Measurements from ENCODE around the gene COL4A2.

COL4A2 gene

GRCh38 chr13:110541526-110541920 is 234.4 kb downstream of the COL4A2 start:
- FAIRE-seq (no peak), DNase-seq (ENCODE audit: insufficient read length, low spot score) (no peak)

DNA sequence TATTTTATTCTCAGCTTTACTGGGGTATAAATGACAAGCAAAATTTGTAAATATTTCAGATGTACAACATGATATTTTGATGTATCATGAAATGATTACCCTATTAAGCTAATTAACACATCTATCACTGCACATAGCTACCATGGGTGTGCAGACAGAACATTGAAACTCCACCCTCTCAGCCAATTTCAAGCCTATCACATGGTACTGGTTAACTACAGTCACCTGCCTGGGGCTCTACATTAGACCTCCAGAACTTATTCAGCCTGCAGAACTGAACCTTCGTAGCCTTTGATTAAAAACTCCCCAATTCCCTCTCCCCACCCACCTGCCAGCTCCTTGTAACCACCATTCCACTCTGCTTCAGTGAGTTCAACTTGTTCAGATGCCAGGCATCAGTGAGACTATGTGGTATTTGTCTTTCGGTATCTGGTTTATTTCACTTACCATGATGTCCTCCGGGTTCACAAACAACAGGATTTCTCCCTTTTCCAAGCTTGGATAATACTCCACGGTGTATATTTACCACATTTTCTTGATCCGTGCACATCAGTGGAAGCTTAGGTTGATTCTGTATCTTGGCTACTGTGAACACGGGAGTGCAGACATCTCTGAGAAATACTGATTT is 235.2 kb downstream of the COL4A2 start:
- FAIRE-seq (no peak), DNase-seq (ENCODE audit: insufficient read length, low spot score) (no peak)

DNA sequence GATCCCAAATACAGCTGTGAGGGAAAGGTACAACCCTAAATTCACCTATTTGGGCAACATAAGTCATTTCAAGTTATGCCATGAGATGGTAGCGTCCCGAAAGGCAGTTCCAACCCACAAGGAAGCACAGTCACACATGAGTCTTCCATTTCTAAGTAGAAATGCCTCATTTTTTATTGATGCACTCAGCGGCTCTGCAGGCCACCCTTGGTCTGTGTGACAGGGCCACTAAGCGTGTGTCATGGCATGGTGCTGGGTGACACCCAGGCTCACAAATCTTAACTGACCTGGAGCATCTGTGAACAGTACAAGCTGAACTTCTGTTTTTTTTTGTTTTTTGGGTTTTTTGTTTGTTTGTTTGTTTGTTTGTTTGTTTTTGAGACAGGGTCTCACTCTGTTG is 239.3 kb downstream of the COL4A2 start:
- FAIRE-seq: no peak
- DNase-seq (ENCODE audit: insufficient read length, low spot score): no peak

DNA sequence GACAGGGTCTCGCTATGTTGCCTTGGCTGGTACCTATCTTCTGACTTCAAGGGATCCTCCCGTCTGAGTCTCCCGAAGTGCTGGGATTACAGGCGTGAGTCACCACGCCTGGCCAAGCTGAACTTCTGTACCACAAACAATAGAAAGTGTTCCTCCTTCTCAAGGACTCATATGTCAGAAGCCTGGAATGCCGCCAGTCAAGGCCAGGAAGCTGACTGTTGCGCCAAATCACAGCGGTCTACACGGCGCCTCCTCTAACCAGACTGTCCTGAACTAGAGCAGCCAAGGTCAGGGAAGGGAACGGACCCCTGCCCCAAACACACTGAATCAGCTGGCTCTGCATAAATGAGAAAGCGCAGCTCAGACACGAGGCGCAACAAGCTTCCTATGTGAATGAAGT is 239.8 kb downstream of the COL4A2 start:
- DNase-seq (ENCODE audit: insufficient read length, low spot score) (peak; percentile 84), FAIRE-seq (no peak)

GRCh38 chr13:110548891-110549794 is 242.1 kb downstream of the COL4A2 start:
- no peak for FAIRE-seq
- no peak for DNase-seq (ENCODE audit: insufficient read length, low spot score)

DNA sequence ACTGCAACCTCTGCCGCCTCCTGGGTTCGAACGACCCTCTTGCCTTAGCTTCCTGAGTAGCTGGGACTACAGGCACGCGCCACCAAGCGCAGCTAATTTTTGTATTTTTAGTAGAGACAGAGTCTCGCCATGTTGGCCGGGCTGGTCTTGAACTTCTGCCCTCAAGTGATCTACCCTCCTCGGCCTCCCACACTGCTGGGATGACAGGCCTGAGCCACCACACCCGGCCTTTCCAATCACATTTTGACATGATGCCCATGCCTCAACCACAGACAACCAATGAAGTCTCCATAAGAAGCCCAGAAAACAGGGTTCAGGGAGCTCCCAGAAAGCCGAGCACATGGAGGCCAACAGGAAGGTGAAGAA is 242.7 kb downstream of the COL4A2 start:
- no peak for DNase-seq (ENCODE audit: insufficient read length, low spot score)
- no peak for FAIRE-seq

DNA sequence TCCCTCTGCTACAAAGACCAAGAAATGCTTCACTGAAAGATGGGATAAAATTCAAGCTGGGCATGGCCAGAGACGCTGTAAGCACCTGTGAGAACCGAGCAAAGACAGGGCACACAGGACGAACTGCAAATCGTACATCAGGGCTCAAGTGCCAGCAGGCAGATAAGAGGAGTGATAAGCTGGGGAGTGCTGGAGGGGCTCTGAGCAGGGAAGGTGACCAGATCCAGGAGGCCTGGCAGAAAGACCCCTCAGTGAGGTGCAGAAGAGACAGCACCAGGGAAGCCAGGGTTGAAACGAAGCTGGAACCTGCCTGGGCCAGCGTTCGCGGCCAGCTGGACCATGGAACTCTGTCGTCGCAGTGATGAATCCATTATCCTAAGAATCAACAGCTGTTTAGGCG is 244.2 kb downstream of the COL4A2 start:
- no peak for FAIRE-seq
- DNase-seq (ENCODE audit: insufficient read length, low spot score): no peak

DNA sequence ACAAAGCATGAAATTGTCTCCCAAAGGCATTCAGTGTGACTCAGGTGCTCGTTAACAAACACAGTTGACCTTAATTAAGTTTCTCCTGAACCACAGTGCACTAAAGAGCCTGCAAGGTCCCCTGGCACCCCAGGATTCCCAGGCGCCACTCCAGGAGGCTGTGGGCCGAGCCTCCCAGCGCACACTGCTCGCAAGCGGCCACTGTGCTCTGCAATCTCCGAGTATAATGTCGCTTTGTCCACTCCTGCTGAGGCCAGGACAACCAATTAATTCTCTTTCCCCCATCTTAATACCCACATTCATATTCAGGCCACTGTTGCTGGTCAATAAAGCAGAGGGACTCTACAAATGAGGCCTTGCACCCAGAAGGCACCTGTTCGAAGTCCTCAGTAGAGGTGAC is 245.7 kb downstream of the COL4A2 start:
- DNase-seq (ENCODE audit: insufficient read length, low spot score): no peak

DNA sequence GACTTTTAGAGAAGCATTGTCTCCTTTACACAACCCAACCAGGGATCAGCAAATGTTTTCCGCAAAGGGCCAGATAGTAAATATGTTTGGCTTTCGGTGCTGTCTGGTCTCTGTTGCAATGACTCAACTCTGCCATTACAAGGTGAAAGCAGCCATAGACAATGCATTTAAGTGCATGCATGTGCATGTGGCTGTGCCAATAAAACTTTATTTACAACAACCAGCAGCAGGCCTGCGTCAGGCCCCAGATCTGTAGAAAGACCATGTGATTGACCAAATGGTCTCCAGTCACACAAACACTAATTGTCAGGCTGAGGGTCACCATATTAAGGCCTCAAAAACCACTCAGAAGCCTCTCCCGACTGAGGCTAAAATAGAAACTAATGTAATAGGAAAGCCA is 246.3 kb downstream of the COL4A2 start:
- DNase-seq (ENCODE audit: insufficient read length, low spot score): no peak

More for the DNA sequence above, 245.7 kb downstream of the COL4A2 start:
- no peak for FAIRE-seq

GRCh38 chr13:110554227-110554836 is 247.2 kb downstream of the COL4A2 start:
- DNase-seq (ENCODE audit: insufficient read length, low spot score) (no peak), FAIRE-seq (no peak)

More for the DNA sequence above, 246.3 kb downstream of the COL4A2 start:
- FAIRE-seq: no peak

DNA sequence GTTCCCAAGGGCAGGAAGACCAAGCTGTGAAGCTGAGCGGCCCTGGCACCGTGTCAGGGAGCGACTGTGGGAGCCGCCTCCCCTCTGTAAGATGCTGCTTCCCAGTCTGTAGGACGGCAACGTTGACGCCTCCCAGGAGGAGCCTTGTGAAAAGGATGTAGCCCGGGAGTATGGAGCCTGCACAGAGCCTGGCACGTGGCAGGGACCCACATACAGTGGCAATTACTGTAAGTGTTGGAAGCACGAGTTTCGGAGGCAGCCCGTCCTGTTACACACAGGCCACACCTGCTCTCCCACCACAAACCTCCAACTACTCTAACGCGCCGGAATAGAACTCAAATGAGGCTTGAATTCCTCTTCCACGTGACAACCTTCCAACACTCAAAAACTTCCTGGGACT is 247.9 kb downstream of the COL4A2 start:
- FAIRE-seq (no peak), DNase-seq (ENCODE audit: insufficient read length, low spot score) (no peak)

DNA sequence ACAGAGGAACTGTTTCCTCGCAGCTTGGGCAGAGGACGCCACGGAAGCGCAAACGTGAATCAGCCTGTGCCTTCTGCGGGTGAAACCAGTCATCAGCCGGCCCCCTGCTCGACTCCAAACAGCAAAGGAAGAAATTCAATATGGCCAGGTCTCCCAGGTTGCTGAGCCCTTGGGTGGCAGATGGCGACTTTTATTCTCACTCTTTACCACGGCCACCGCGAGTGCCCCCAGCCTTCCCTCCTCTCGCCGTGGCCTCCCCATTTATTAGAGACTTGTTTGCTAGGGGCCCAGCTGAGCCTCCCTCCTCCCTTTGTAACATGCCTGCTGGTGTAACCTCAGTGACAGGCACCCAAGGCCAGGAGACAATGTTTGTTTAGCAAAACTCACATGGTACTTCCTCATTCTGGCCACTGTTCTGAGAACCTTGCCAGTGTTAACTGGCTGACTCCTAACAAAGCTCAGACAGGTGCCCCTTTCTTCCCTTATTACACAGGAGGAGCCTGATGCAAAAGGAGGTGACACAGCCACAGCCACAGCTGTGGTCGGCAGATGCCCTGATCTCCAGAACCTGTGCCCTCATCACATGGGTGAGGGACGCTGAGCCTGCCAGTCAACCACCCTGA is 248.6 kb downstream of the COL4A2 start:
- no peak for DNase-seq (ENCODE audit: insufficient read length, low spot score)
- FAIRE-seq: no peak

- DNase-seq (ENCODE audit: insufficient read length, low spot score) (no peak), FAIRE-seq (no peak)
Measured at GRCh38 chr13:110556224-110556606, 249.1 kb downstream of the COL4A2 start.

DNA sequence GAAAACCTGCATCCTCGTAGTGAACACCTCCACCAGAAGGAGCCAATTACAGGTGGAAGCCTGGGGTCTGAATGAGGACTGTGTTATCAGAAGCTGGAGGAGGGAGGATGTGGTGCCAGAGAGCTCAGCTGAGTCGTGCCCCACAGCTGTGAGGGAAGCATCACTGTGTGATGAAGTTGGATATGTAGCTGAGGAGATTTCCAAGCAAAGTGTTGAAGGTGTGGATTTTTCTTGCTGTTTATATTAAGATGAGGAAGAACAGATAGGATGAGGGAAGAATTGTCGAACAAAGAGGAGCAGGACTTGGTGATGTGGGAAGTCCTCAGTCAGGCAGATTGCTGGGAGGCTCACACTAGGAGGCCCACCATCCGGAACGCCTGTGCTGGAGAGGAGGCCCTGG is 250.0 kb downstream of the COL4A2 start:
- FAIRE-seq: no peak

DNA sequence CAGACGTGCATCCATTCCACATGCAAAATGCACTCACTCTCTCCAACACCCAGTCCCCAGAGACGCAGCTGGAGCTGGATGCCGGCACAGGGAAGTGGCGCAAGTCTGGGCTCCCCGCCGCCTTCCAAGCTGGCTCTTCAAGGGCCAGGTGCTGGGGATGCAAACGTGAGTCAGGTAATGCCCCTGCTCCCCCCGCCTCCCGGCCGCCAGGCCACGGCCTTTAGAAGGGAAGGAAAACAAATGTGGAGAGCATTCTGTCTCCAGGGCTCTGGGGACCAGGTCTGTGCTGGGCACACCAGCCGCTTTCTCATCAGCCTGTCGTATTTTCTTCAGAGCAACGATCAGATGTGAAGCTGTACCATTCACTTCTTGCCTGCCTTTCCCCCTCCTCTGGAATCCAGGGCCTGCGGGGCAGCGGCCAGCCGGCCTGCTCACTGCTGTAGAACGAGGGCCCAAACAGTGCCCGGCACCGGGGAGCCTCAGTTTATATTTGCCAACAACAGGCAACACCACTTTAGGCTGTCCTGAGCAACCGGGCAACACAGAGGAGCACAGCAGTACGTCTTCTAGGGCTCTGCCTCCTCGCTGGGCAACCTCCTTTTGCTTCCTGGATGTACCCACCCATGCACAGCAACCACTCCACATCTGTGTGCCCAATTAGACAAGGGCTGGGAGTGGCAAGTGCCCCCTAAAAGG is 250.7 kb downstream of the COL4A2 start:
- FAIRE-seq: no peak
- no peak for DNase-seq (ENCODE audit: insufficient read length, low spot score)

More for the DNA sequence above, 250.0 kb downstream of the COL4A2 start:
- no peak for DNase-seq (ENCODE audit: insufficient read length, low spot score)

DNA sequence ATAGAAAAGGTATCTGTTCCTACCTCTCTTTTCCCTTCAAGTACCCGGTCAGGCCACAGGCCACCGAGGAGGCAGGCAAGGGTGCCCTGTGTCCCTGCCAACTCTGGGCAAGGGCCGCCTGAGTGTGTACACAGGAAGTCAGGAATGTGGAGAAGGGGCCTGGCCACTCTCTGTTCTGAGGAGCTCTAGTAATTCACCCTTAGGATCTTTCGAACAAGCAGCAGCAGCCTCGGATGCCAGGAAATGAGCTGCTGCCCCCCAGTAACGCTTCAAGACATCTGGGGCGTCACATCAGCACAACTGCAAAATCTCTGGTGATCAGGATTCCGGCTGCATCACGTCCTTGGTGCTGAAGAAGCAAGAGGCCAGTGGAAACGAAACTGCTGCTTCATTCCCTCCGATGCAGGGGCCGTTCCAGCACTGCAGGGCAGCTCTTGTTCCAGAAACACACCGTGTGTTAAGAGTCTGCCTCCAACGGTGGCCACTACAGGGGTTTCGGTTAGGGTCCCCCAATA is 252.4 kb downstream of the COL4A2 start:
- FAIRE-seq (no peak), DNase-seq (ENCODE audit: insufficient read length, low spot score) (no peak)

GRCh38 chr13:110559986-110560385 is 252.9 kb downstream of the COL4A2 start:
- no peak for FAIRE-seq
- no peak for DNase-seq (ENCODE audit: insufficient read length, low spot score)

DNA sequence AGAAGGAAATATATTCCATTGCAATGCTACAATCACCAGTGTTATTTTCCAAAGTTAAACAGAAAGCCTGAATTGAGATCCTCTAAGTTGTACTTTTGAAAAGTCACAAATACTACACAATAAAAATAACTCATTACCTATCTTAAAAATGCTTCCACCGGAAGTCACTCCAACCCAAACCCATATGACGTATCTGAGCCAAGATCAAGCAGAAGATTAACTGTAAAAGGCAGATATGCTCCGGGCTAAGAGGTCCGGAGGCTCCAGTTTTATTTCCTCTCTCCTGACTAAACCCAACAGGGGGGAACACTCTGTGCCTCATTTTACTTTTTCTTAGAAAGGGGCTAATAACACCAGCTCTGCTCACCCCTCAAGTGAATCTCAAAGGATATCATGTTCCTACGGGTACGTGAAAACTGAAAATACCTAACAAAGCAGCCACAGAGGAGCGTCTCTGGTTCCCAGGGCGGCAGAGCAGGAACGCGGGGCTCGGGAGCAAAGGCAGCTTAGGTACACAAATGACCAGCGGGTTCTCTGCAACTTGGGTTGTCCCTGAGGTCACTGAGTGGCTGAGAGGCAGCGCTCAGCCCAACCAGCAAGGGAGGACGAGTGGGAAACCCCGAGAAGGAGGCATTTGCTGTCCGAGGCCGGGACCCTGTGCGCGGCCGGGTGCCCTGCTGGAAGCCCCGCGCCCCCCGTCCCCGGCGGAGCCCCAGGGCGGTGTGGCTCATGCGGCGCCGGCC is 253.7 kb downstream of the COL4A2 start:
- DNase-seq (ENCODE audit: insufficient read length, low spot score) (peak; percentile 33), FAIRE-seq (no peak)

DNA sequence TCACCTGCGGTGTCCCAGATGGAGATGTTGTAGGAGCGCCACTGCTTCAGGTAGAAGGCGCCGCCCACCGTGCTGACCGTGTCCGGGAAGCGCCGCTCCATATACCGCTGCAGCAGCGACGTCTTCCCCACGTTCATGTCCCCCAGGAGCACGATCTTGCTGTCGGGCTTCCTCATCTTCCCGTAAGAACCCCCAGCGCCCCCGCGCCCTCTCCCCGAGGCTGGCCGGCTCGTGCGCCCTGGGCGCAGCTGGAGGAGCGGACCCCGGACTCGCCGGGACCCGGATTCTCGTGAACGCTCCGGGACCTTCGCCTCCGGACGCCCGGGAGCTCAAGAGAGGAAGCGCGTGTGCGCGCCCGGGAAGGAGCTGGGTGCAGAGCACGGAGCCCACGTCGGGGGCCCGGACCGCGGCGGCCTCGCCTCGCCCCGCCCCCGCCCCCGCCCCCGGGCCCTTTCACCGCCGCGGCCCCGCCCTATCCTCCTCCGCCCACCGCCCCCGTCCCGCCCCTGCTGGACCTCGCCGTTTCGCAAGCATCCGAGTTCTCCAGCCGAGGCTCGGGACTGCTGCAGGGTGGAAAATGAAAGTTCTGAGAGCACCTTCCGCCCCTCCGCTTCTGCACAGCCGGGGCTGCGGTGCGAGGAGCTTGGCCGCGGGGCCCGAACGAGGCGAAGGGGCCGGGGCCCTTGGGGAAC is 254.4 kb downstream of the COL4A2 start, which contains the start of gene RAB20:
RAB20 (minus strand) TSS at position 379 of the 692 bp plus-strand sequence; CDS start at position 176, 203 bp downstream.
- no peak for FAIRE-seq
- peak; percentile 71 for DNase-seq (ENCODE audit: insufficient read length, low spot score)
